Stimulated activated CD8-positive, alpha-beta memory T cell treated with anti-CD3 and anti-CD28 coated beads, Interleukin-7, amount 100 ng/mL, for 48 hours (primary cell): Measurements from ENCODE around the gene ACTR1B.
A peak's percentile ranks its signal among the peaks of the same experiment; 100 is the strongest.
"Not testable (repeated sequence)": the region's sequence is repeated elsewhere in the genome, so short reads cannot be mapped to it uniquely, and the experiment has no call there.

Experiments
- DNase-seq, 2 donors: peaks; one replicate each; pipeline ENCODE4 v3.0.0-alpha.2; 2020; ENCODE audit warnings: low read depth in 1 of 2; ENCODE audit errors: extremely low read depth in 1 of 2

The ACTR1B gene

DNA sequence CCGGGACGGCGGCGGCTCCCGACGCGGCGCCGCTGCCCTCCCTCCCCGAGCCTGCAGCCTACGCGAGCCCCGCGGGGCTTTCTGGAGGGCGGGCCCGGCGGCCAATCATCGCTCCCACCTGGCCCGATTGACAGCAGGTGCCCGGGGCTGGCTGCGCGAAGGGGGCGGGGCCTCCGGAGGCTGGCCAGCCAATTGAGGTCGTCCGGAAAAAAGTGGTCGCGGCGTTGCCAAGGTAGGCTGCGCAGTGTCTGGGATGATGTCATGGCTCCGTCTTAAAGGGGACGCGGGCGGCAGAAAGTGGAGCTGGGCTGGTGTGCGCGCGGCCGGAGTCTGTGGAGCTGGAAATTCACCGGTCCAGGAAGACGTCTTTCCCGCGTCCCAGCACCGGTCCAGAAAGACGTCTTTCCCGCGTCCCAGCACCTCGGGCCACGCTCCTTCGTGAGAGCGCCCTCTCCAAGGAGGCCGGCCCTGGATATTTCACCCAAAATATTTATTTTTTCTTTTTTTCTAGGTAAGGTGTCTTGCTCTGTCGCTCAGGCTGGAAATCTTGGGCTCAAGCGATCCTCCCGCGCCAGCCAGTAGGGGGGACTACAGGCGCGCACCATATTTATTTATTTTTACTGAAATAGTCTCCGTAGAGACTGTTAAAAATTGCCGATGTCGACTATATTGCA is at the start of gene ACTR1B:
Gene ACTR1B (minus strand): TSS at position 83 of the 674 bp plus-strand sequence. CDS start 154 bp downstream, outside the sequence.
- DNase-seq: peak; percentile 96 to 98

DNA sequence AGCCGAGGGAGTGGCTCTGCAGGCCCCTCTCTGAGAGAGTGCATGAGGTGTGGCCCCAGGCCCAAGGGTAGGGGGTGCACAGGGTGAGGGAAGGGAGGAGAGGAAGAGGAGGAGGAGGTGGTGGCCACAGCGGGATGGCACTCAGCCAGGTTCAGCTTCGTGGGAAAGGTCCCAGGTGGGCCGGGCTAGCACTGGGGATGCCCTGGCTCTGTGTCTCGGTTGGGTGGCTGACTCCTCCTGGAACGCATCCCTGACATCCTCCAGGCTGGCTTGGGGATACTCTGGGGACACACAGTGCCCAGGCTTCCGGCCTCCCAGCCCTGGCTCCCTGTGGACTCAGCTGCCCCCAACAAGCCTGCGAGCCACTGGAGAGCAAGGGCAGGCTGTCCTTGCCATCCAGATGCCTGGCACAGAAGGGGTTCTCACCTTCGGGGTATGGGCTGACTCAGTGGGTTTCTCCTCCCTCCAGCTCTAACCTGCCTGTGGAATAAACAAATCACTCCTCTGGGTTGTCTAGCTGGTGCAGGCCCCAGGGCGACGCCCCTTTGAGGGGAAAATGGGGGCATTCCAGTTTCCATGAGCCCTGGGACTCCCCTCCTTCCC is 49.0 kb upstream of the ACTR1B start:
- DNase-seq: peak in 1 of 2 donors; percentile 39

DNA sequence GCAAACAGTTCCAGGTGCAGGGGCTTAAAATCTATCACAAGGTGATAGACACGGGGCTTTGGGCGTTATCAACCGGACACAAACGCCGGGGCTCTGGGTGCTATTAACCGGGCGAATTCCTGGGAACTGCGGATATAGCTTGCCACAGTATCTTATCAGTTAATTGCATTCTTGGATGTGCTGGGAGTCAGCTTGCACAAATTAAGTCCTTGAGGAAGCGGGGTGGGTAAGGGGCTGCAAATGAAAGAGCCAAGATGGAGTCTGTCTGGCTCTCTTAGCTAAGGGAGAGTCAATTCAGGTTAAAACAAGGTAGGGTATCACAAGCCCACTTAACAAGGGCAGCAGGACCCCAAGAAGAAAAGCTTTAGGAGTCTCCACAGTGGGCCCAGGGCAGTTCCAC is 48.3 kb upstream of the ACTR1B start:
- not testable (repeated sequence) for DNase-seq

DNA sequence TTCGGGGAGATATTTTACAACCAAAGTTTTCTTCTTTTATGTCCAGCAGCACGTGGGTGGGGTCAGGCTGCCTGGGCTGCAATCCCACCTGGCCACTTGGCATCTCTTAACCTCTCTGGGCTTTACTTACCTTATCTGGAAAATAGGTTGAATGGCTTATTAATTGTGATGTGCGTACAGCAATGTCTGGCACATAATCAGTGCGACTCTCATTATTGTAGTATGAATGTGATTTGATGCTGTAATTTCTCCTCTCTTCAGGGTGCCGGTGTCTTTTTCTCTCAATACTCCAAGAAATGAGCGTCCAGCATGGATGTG is 47.5 kb upstream of the ACTR1B start:
- DNase-seq: no peak

DNA sequence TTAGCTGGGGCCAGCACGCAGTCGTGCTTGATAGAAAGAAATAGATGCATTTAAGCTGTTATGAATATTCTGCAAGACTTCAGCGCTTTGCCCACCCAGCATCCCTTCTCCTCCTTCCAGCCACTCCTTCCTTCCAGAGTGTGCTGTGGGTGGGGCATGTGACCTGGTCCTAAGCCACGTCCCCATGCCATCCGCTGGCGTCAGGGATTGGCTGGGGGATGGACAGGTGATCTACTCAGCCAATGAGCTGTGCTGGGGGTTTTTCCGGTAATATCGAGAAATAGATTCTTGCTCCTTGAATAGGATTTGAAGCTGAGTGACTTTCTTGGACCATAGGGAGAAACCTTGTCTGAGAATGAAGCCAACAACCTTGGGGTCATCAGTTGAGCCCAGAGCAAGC is 44.8 kb upstream of the ACTR1B start:
- no peak for DNase-seq

DNA sequence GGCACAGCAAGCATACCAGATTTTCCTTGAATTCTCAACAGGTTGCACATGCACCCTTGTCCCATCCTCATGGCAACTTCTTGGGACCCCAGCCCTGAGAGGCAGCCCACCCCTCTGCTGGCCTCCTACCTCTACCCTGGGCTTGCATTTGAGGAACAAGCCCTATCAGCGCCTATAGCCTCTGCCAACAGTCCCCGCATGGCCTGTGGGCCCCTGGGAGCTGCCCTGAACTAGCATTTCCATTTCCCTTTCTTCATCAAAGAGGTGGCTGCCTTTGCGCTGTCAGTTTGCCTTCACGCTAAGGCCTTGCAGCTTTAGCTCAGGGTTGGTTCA is 44.2 kb upstream of the ACTR1B start:
- no peak for DNase-seq

DNA sequence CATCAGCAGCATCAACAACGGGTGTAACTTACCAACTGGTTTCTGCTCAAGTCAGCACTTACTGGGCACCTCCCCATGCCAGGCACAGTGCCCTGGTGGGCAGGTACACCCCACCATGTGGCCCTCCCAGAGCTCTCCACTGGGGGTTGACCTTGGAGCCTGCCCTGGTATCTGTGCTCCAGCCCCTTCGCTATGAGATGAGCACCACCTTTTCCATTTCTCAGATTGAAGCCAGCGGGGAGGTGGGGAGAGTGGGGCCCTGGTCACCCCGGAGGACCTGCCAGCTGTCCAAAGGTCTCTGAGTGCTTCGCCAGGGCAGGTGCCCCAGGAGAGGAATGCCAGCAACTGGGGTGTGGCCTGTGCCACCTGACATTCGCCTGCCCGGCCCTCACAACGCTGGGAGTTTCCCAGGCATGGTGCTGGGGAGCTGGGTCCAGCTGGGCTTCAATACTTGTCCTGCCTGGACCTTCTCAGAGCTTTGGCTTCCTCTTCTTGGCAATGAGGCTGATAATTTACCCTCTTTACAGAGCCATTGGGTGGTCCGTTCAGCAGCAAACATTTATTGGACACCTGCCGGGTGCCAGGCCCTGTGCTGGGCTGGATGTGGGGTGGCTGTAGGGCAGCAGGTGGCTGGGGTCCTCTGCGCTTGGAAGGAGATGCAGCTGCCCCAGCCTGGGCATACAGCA is 43.7 kb upstream of the ACTR1B start:
- DNase-seq: no peak

DNA sequence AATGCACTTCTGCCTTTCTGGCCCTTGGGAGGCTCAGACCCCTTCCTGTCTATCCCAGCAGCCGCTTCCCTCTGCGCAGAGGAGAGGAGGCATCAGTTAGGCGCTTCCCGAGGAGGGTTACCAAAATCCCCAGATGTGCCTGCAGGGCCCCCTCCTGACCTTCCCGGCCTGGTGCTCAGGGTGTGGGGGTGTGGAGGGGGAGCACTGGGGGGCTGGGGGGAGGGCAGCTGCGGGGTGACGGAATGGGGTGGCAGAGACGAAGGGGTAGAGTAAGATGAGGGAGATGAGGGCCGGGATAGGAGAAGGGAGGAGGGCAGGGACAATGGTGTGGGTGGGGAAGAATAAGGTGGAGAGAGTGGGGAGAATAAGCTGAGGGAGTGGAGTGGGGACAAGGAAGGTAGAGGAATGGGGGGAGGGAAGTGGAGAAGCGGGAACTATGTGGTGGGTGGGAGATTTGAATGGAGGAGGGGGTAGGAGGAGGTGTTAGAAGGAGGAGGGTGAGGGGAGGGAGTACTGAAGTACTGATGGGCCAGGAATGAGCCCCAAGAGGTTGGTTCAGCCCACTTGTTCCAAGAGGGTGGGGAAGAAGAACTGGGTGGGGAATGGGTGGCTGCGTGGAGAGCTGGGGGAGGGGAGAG is 43.0 kb upstream of the ACTR1B start:
- DNase-seq: no peak

DNA sequence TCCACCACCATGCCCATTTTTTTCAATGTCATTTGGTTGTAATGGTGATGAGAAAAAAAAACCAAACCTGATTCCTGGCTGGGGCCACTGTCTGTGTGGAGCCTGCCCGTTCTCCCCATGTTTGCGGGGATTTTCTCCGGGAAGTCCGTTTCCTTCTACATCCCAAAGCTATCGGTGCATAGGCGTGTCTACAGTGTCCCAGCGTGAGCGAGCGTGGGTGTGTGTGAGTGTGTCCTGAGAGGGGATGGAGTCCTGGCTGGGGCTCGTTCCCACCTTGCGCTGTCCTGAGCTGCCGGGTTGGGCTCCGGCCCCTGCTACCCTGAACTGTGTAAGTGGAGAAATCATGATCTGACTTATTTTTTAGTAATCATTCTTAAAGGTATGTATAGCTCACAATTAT is 42.3 kb upstream of the ACTR1B start:
- no peak for DNase-seq

DNA sequence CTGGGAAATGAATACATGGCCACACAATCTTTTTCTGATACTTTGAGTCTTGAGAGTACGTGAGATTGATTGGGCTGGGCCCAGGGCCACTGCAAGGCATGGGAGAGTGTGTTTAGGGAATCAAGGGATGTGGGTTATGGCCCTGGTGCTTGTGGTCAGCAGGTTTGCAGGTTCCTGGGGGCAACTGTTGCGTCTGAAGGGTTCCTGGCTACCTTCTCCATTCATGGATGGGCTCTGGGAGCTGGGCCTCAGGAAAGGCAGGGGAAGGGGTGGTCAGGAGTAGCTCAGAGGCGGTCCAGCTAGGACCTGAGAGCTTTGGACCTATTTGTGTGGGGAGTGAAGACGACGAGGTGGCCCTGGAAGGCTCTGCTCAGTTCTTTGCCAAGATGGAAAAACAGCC is 41.1 kb upstream of the ACTR1B start:
- no peak for DNase-seq

DNA sequence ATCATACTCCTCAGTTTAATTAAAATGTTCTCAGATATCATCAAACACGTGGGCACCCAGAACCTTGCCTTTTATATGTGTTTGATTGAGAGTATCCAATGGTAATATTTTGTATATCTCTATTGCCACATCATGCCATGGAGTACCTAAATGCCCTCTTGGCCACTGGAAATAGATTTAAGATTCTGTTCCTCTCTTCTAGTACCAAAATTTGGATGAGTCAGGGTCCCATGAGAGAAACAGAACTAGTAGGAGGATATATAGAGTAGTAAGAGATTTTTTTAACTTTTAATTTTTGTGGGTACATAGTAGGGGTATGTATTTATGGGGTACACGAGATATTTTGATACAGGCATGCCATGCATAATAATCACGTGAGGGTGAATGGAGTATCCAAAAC is 39.9 kb upstream of the ACTR1B start:
- DNase-seq: no peak

DNA sequence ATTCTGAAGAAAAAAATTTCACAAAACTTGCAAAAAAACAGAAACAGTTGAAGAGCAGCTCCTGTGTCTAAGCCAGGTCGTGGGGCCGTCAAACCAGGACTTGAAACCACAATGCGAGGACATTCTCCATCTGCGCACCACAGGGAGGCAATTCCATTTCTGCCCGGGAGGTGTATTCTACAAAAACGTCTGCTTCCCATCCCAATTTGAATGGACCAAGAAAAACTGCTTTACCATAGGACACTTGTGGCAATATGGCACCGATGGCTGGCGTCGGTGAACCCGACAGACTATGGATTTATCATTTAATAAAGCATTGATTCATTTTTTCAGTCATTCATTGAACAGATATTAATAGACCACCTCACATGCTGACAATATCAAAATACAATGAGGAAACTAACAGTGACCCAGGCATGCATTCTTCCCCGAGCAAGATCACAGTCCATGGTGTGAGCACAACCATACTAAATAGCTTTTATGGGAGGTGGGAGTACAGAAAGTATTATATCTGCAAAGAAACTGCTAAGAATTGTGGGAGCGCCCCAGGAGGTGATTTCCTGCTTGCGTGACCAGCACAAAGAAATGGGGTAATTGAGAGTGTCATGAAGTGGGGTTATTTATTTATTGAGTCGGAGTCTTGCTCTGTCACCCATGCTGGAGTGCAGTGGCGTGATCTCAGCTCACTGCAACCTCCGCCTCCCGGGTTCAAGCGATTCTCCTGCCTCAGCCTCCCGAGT is 39.1 kb upstream of the ACTR1B start:
- DNase-seq: no peak

DNA sequence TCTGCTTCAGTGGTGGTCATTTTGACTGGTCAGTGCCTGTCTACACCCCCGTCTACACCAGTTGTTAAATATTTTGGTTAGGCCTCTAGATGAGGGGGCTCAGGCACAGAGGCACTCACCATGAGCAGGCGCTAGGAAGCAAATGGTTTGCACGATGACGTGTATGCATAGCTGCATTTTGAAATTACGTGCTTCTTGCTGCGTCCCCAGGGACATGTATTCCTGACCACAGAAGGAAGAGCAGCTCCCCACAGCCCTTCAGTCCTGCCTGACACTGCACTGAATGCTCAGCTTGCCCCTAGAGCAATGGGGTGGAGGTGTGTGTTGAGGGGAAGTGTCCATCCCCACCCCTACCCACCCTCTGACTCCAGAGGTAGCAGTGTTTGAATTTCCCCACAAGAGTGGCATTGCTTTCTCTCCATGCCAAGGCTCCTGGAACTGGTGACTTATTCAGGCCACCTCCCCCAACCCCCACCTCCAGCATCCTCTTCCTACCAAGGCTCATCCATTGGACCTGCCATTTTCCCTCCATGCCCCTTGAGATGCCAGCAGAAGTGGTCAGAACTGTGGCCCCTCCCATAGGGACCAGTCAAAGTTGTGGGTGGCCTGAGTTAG is 38.1 kb upstream of the ACTR1B start:
- DNase-seq: no peak

DNA sequence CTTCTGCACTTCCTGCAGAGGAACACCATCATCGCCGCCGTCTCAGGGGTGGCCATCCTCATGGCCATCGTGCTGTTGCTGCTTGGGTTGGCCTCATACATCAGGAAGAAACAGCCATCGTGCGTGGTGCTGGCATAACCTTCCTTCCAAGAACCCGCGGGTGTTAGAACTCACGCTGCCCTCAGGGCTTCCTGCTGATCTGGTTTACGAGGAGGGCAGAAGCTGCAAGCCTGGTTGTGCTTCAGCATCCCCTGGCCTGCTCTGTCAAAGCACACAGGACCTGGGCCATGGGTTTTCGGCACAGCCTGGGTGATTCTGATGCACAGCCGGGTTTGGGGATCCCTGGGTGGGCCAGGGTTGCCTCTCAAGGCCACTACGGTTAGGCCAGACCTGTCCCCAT is 37.3 kb upstream of the ACTR1B start:
- no peak for DNase-seq

DNA sequence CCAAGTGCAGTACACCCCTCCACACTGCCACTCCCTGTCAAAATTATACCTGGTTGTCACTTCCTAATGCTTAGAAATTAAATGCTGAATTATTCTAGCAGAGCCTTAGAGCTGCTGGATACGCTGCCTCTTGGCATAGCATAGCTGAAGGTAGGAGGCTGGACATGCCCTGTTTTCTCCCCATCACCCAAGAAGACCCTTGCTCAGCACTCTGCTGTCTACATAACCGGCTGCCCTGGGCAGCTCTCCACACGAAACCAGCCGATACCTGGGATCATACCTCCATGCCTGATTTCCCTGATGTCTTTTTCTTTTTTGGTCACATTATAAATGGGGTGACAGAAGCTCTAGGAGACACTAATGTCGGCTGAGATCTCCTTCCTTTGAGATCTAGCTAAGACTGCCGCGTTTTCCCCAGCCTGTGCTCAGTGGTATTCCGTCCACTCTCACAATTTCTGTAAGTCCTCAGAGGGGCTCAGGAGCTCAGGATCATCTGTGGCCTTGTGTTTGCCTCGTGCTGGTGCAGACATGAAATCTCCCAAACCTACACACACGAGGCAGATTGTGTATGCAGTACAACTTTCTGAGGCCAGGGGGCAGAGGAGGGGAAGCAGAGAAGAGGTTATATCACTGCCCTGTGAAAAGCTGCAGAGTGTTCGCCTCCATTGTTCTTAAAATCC is 36.1 kb upstream of the ACTR1B start:
- DNase-seq: no peak

DNA sequence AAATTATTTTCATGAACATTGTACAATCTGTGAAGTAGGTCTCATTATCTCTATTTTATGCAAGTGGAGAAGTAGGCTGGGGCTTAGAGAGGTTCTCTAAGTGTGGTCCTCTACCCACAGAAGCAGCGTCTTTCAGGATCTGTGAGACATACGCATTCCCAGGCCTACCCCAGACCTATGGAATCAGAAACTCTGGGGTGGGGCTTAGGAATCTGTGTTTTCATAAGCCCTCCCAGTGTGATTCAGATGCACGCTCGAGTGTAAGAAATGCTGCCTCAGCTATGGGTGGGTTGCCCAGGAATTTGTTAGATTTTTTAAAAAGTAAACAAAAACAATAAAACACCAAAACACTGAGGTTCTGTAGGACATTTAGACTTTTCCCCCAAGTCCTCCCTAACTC is 34.7 kb upstream of the ACTR1B start:
- no peak for DNase-seq

DNA sequence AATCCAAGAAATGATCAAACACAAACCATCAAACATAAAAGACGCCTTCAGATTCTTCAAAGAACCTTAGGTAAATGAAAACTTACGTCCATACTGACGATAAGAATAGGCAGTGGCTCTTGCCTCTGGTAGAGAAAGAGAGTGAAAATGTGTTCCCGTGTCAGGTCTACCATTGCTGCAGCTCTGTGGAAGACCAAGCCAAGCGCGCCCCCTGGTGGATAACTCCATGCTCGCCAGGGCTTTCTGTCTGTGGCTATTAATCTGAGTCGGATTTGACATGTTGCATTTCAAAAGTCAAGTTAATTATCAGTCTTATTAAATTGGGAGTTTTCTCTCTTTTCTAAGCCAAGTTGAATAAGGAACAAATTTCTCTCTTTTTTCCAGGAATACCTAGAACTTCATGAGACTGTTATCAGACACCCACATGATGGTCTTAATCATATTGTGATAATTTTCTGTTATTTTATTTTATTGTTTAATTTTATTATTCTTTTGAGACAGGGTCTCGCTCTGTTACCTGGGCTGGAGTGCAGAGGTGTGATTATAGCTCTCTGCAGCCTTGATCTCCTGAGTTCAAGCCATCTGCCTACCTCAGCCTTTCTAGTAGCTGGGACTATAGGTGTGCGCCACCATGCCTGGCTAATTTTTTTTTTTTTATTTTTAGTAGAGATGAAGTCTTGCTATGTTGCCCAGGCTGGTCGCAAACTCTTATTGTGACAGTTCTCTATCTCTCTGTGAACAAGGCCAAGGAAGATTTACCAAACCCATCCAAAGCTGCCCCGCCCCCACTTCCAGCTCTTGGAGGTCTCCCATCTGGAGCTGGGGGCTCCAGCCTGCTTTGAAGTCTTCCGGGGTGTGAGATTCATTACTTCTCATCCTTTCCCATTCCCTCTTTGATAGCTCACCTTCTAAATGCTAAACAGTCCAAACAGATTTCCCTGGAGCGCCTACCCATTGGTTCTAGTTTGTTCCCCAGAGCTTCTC is 33.7 kb upstream of the ACTR1B start:
- DNase-seq: peak; percentile 73 to 81

DNA sequence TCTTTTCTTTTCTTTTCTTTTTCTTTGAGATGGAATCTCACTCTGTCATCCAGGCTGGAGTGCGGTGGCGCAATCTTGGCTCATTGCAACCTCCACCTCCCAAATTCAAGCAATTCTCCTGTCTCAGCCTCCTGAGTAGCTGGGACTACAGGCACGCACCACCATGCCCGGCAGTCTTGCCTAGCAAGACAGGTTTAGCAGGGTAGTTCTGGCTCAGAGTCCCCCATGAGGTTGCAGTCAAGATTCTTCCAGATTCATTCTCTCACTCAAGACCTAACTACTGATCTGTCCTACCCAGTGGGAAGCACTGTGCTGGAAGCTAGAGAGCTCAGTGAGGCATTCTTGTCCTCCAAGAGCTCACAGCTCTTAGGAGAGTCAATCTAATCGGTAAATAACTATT is 31.9 kb upstream of the ACTR1B start:
- DNase-seq: no peak

DNA sequence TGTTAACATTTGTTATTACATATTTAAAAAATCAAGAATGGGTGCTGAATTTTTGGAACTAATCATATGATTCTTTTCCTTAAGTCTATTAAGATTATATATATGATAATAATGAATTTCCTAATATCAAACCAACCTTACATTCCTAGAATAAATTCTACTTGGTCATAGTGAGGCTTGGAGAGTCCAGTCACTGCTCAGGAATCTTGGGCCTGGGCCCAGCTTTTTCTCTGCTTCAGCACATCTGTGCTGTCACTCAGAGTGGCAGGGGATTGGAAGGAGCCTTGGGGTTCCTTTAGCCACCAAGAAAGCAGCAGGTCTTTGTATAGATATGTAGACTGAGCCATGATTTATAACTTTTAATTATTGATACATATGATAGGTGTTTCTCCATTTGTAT is 29.6 kb upstream of the ACTR1B start:
- DNase-seq: no peak
